ENCODE measurements around the gene CNOT1.
"Not testable (repeated sequence)": the region's sequence is repeated elsewhere in the genome, so short reads cannot be mapped to it uniquely, and the experiment has no call there.

CNOT1 gene

GRCh38 chr16:58637021-58637420 lies 7.4 kb upstream of the CNOT1 start:
- not testable (repeated sequence) for DNase-seq

- no peak for DNase-seq
Measured at GRCh38 chr16:58636466-58636865, 6.8 kb upstream of the CNOT1 start.

- DNase-seq, result no peak
Measured at GRCh38 chr16:58635502-58635901, 5.9 kb upstream of the CNOT1 start.

GRCh38 chr16:58634265-58634802 lies 4.7 kb upstream of the CNOT1 start:
- no peak for DNase-seq

- DNase-seq, result peak in 3 of 4 experiments; percentile 19 to 34 (median 32)
Measured at GRCh38 chr16:58628845-58629732, 537 bp downstream of the CNOT1 start.

- no peak for DNase-seq
Measured at GRCh38 chr16:58624209-58624608, 5.4 kb downstream of the CNOT1 start.

- no peak for DNase-seq
Measured at GRCh38 chr16:58620396-58620795, 9.2 kb downstream of the CNOT1 start.

- no peak for DNase-seq
Measured at GRCh38 chr16:58615280-58615679, 14.3 kb downstream of the CNOT1 start.

GRCh38 chr16:58614860-58615259 lies 14.8 kb downstream of the CNOT1 start:
- no peak for DNase-seq

GRCh38 chr16:58614212-58614611 lies 15.4 kb downstream of the CNOT1 start:
- no peak for DNase-seq

GRCh38 chr16:58612965-58613364 lies 16.7 kb downstream of the CNOT1 start:
- DNase-seq, result not testable (repeated sequence)

- DNase-seq, result no peak
Measured at GRCh38 chr16:58608601-58609136, 21.0 kb downstream of the CNOT1 start.

- no peak for DNase-seq
Measured at GRCh38 chr16:58605562-58605961, 24.1 kb downstream of the CNOT1 start.

- DNase-seq, result no peak
Measured at GRCh38 chr16:58591083-58591482, 38.5 kb downstream of the CNOT1 start.

- no peak for DNase-seq
Measured at GRCh38 chr16:58589326-58589905, 40.2 kb downstream of the CNOT1 start.

- no peak for DNase-seq
Measured at GRCh38 chr16:58588406-58588805, 41.2 kb downstream of the CNOT1 start.

- no peak for DNase-seq
Measured at GRCh38 chr16:58586340-58587030, 43.1 kb downstream of the CNOT1 start.

- DNase-seq, result no peak
Measured at GRCh38 chr16:58584831-58585505, 44.7 kb downstream of the CNOT1 start.

GRCh38 chr16:58582971-58583765 lies 46.5 kb downstream of the CNOT1 start:
- no peak for DNase-seq

- DNase-seq, result no peak
Measured at GRCh38 chr16:58582133-58582532, 47.5 kb downstream of the CNOT1 start.

GRCh38 chr16:58579587-58579986 lies 50.0 kb downstream of the CNOT1 start:
- no peak for DNase-seq

GRCh38 chr16:58578642-58579041 lies 51.0 kb downstream of the CNOT1 start:
- DNase-seq, result no peak
